GM12874 (cell line): ENCODE measurements around the gene UTS2R.

Source experiments
- CTCF ChIP-seq: IDR thresholded peaks from 2 replicates; pipeline ENCODE4 v1.5.1; 2011; ENCODE audit warnings: low read depth, mild to moderate bottlenecking, control low read depth, low read length, moderate library complexity; ENCODE audit not compliant: insufficient read depth

UTS2R gene

DNA sequence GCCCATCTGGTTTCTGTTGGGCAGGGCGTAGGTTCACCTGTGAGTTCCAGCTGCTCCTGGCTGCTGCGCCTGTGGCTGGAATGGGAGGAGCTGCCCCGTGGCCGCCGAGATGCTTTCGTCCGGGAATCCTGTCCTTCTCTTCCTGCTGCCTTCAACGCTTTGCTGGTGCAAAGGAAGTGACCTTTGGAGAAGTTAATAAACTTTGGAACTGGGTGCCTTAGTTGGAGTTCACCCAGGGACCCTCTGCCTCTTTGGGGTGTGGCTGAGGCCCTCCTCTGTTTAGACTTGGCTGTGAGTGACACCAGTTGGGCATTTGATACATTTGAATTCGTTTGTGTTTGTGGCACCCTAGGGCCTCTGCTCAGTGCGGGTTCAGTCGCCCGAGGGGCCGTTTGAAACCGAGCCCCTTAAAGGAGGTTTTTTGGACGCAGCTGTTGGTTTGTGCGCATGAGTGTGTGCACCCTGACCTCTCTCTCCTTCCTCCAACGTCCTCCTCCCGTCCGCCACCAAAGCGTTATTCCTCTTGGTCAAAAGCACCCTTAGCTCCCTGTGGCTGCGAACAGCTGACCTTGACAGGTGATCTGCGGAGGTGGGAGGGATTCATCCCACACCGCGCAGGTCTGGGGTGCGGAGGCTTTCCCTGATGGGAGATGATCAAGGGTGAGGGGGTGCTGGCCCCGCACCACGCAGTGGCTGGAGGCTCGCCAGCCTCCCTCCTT, 29.0 kb upstream of the UTS2R start:
- no peak for TF ChIP-seq CTCF

DNA sequence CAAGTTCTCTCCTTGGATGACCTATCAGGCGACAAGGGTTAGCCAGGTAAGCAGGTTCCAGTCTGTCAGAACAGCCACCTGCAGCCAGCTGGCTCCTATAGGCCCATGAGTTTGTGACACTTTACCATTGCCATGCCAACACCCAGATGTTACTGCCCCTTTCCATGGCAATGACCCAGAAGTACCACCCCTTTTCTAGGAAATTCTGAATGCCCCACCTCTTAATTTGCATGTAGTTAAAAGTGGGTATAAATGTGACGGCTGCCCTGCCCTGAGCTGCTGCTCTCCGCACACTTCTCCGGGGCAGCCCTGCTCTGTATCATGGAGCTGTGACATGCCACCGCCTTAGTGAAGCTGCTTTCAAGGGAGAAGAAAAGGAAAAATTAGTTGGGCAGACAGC, 28.0 kb upstream of the UTS2R start:
- TF ChIP-seq CTCF, result no peak

DNA sequence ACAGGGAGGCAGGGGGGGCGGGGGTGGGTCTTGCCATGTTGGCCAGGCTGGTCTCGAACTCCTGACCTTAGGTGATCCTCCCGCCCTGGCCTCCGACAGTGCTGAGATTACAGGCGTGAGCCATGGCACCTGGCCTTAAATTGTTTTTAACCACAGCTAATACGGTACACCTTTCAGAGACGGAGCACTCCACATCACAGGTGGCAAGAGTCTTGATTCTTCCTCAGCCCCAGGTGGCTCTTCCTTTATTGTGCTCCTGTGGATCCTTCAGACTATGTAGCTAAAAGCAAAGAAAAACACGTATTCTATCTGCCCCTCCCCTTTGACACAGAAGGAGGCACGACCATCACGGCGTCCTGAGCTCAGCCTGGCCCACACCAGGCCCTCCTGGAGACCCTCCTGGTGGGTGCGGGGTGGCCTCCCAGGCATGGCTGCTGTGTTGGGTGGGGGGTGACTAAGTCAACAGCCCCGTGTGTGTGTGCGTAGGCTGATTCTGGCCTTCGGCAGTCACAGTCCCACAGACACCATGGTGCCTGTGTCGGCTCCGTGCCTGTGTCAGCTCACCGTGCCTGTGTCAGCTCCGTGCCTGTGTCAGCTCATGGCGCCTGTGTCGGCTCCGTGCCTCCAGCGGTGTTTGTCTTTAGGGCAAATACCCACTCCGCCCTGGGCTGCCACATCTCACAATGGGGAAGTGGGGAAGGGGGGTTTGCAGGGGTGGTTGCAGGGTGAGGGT, 27.2 kb upstream of the UTS2R start:
- TF ChIP-seq CTCF, result no peak

GRCh38 chr17:82345151-82345976, 26.2 kb upstream of the UTS2R start:
- no peak for TF ChIP-seq CTCF

DNA sequence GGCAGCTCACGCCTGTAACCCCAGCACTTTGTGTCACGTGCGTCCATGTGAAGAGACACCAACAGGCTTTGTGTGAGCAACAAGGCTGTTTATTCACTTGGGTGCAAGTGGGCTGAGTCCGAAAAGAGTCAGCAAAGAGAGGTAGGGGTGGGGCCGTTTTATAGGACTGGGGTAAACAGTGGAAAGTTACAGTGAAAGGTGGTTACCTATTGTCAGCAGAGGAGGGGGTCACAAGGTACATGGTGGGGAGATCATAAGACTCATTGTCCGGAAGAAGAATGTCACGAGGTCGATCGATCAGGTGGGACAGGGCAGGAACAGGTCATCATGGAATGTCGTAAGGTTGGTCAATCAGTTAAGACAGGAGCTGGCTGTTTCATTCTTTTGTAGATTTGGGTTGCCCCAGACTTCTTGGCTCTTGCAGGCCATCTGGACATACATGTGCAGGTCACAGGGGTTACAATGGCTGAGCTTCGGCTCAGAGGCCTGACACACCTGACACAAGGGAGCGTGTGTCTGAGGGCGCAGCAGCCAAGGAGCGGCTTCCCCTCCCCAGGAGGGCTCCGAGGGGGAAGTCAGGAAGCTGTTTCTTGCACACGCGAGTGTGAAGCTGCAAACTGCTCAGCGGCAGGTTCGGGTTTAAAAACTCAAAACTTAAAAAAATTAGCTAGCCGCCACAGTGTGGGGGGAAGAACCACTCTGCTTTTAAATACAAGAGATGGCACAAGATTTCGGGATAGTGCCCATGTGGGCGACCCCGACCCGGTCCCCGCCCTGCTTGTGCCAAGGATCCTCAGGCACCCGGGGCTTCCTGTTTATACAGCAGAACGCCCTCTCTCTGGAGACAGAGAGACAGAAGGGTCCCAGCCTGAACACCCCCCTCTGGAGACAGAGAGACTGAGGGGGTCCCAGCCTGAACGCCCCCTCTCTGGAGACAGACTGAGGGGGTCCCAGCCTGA, 24.9 kb upstream of the UTS2R start:
- no peak for TF ChIP-seq CTCF

DNA sequence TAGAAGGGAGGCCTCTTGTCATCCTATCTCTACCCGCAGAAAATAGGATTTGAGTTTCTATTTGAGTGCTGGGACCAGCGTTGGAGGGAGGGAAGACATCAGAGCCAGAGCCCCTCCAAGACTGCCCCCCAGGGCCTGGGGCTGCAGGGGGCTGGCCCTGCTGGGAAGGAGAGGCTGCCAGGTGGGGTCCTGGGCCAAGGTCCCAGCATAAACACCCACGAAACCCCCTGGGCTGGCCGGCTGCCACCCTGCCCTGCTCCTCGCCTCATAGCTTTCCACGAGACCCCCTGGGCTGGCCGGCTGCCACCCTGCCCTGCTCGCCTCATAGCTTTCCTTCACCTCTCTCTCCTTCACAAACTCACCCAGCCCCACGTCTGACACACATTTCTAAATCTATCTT, 23.1 kb upstream of the UTS2R start:
- no peak for TF ChIP-seq CTCF
